Tibial nerve (tissue), 4 donors: ENCODE results near the gene CD83. TPM values are rescaled to one million over a fixed set of nuclear protein-coding genes. Genes with fewer than 3 reads are reported as not detected.

ENCODE experiments used
- DNase-seq, 2 donors: peaks; one replicate each; pipeline ENCODE4 v3.0.0-alpha.2; 2019; ENCODE audit warnings: low spot score in 2 of 2
- H3K27ac ChIP-seq, 4 donors: fragments of 200-600 bp; sonication (generic) in 3 of 4; one replicate each; pipeline ENCODE4 v1.5.1; 2017 to 2019; ENCODE audit warnings: mild to moderate bottlenecking in 1 of 4
- H3K27me3 ChIP-seq, 2 donors: fragments of 200-600 bp; sonication (generic) in 1 of 2; one replicate each; pipeline versions ENCODE4 v1.5.1 to v1.6.0; 2017 to 2019
- H3K36me3 ChIP-seq, 3 donors: fragments of 200-600 bp; sonication (generic); one replicate each; pipeline ENCODE4 v1.5.1; 2018 to 2019
- H3K4me1 ChIP-seq, 4 donors: fragments of 200-600 bp; sonication (generic) in 3 of 4; one replicate each; pipeline ENCODE4 v1.5.1; 2017 to 2019
- H3K4me3 ChIP-seq, 4 donors: fragments of 200-600 bp; sonication (generic) in 3 of 4; one replicate each; pipeline ENCODE4 v1.5.1; 2017 to 2019; ENCODE audit warnings: mild to moderate bottlenecking in 1 of 4, moderate library complexity in 1 of 4
- H3K9me3 ChIP-seq, 4 donors: fragments of 200-600 bp; sonication (generic) in 3 of 4; one replicate each; pipeline ENCODE4 v1.5.1; 2017 to 2019
- CTCF ChIP-seq, 5 experiments: fragments of 200-600 bp in 3 of 5; fragments of 450-650 bp in 2 of 5; sonication (generic) in 3 of 5; IDR thresholded peaks; one replicate each; pipeline ENCODE4 v1.5.1; 2016 to 2019; ENCODE audit warnings: antibody characterized with exemption in 5 of 5, mild to moderate bottlenecking in 3 of 5, moderate library complexity in 2 of 5
- EP300 ChIP-seq, 2 donors: sonication (generic); formaldehyde crosslinking; IDR thresholded peaks; one replicate each; pipeline ENCODE4 v1.6.1; 2017; ENCODE audit warnings: antibody characterized with exemption in 2 of 2, mild to moderate bottlenecking in 1 of 2
- POLR2A ChIP-seq, 2 donors: fragments of 450-650 bp; IDR thresholded peaks; one replicate each; pipeline ENCODE4 v1.6.1; 2017; ENCODE audit warnings: antibody characterized with exemption in 2 of 2, mild to moderate bottlenecking in 2 of 2, moderate library complexity in 2 of 2
- WGBS, 2 donors: methylation state at CpG; one replicate each; pipeline ENCODE4 v1.1.5; 2018; 5-methylcytosine and 5-hydroxymethylcytosine counted together
- small RNA-seq: library from RNA; depleted of rRNA; stranded (forward); fragments of <200 nt; gene quantifications from one replicate; pipeline ENCODE3, GENCODE V24; 2016
- total RNA-seq, 4 donors: library from RNA; depleted of rRNA; stranded (reverse); fragments of >200 nt; gene quantifications; one replicate each; pipeline ENCODE4 v1.1.0, GENCODE V29; 2016

Gene CD83
- total RNA-seq, 4 donors from 2014 or later = 2.1 to 5.3 (median 3.7) TPM

GRCh38 chr6:14176429-14176828 is 58.9 kb downstream of the CD83 start:
- Histone ChIP-seq H3K36me3 (no peaks in the 10 kb centered on the region), H3K4me1 (no peaks in the 10 kb centered on the region), H3K4me3 (no peak overlapping the region), H3K27ac (no peak overlapping the region), H3K27me3 (no peaks in the 10 kb centered on the region), H3K9me3 (peaks cover 0 to 3% (median 0%) of the 10 kb centered on the region in 4 donors)
- no peak for DNase-seq
- WGBS, 2 donors = 59 to 85% methylated on average over 7 of the region's 7 CpGs
- TF ChIP-seq POLR2A (IDR thresholded peaks at IDR 0.05) = no peak
- TF ChIP-seq CTCF (IDR thresholded peaks at IDR 0.05) = no peak
- TF ChIP-seq EP300 (IDR thresholded peaks at IDR 0.05) = no peak

DNA sequence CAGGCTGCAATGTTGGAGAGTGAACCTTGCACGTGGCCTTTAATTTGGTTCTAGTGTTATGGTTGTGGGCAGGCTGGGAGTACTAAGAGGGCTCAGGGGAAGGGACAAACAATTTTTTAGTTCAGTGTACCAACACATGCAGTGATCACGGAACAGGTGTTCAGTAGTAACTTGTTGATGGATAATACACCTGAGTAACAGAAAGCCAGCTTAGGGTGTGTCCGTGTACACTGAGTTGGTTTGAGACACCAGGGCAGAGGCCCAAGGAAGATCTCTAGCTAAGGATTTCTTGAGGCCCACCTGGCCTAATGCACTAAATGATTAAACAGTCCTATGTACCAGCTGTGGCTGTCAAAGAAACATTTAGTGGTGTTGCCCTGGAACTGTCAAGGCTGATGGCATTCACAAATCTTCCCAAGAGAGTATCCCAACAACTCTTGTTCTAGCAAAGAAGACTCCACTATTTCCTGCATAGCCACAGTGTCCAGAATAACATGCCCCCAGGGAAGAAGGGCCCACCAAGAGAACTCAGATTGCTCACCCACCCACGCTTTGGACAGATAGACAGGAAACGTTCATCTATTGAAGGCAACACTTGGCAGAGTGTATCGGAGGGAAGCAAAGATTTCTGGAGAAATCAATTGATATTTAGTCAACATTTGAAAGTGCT is 60.0 kb downstream of the CD83 start:
- no peak for TF ChIP-seq CTCF (IDR thresholded peaks at IDR 0.05)
- Histone ChIP-seq H3K36me3 (no peaks in the 10 kb centered on the region), H3K27ac (no peak overlapping the region), H3K4me1 (no peaks in the 10 kb centered on the region), H3K27me3 (no peaks in the 10 kb centered on the region), H3K4me3 (no peak overlapping the region), H3K9me3 (no peaks in the 10 kb centered on the region)
- WGBS, 2 donors = 74 to 77% methylated on average over 6 of the region's 6 CpGs
- DNase-seq = no peak

DNA sequence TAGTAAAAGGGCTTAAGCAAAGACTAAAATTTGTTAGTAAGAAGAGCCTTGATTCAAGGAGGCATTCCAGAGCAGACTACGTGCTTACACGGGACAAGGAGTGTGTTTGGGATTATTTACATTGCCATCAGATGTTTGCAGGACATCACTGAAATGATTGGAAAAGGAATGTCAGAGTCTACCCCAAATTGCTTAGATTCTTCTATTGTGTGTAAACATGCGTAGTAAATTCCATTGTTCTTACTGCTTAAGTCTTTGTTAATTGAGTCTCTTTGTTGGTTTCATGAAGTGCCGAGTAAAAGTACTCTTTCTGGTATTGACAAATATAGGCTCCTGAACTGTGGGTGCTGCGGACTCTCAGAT is 60.5 kb downstream of the CD83 start:
- WGBS, 2 donors = 67 to 71% methylated on average over 5 of the region's 5 CpGs
- no peak overlapping the region for H3K27ac ChIP-seq
- no peaks in the 10 kb centered on the region for H3K27me3 ChIP-seq
- H3K36me3 ChIP-seq = no peaks in the 10 kb centered on the region
- H3K4me3 ChIP-seq = no peak overlapping the region
- H3K9me3 ChIP-seq = no peaks in the 10 kb centered on the region
- DNase-seq = no peak
- H3K4me1 ChIP-seq = no peaks in the 10 kb centered on the region
- no peak for TF ChIP-seq POLR2A (IDR thresholded peaks at IDR 0.05)
- TF ChIP-seq EP300 (IDR thresholded peaks at IDR 0.05) = no peak
- TF ChIP-seq CTCF (IDR thresholded peaks at IDR 0.05) = no peak

DNA sequence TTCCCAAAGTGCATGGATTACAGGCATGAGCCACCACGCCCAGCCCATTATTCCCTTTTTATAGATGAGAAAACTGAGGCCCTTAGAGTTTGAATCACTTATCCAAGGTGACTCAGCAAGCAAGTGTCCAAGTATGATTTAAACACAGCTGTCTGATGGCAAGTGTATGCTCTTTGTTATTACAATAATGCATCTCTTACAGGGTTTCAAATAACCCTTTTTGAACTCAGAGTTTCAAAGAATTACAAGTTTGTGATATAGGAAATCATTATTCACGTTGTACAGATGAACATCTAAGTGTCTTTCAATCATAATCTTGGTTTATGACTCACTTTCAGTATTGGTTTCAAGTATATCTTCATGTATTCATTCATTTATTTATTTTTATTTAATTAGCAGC is 63.0 kb downstream of the CD83 start:
- Histone ChIP-seq H3K27me3 (no peaks in the 10 kb centered on the region), H3K4me3 (no peak overlapping the region), H3K9me3 (peaks cover 0 to 6% (median 0%) of the 10 kb centered on the region in 4 donors), H3K36me3 (no peaks in the 10 kb centered on the region), H3K27ac (no peak overlapping the region), H3K4me1 (no peaks in the 10 kb centered on the region)
- 68 to 80% methylated on average over 2 of the region's 2 CpGs for WGBS, 2 donors
- no peak for TF ChIP-seq POLR2A (IDR thresholded peaks at IDR 0.05)
- no peak for TF ChIP-seq CTCF (IDR thresholded peaks at IDR 0.05)
- no peak for TF ChIP-seq EP300 (IDR thresholded peaks at IDR 0.05)
- no peak for DNase-seq

- Histone ChIP-seq H3K27ac (no peak overlapping the region), H3K4me3 (no peak overlapping the region), H3K36me3 (no peaks in the 10 kb centered on the region), H3K27me3 (no peaks in the 10 kb centered on the region), H3K9me3 (peaks cover 0 to 9% (median 0%) of the 10 kb centered on the region in 4 donors), H3K4me1 (no peaks in the 10 kb centered on the region)
- no peak for DNase-seq
- TF ChIP-seq CTCF (IDR thresholded peaks at IDR 0.05) (no peak), POLR2A (IDR thresholded peaks at IDR 0.05) (no peak), EP300 (IDR thresholded peaks at IDR 0.05) (no peak)
- WGBS, 2 donors = 23 to 91% methylated on average over 1 of the region's 1 CpG
Observed at GRCh38 chr6:14182916-14183315, 65.3 kb downstream of the CD83 start.

Small RNAs within 50 kb of the gene (small RNA-seq; reads per million reads assigned to genes)
- gene RNU7-133P = not detected

Other genes with a start within 250 kb of the CD83 start
- gene RNF182, start 192.8 kb upstream of the CD83 start, total RNA-seq = 1 to 10 TPM in 1 of 4 donors, under 1 TPM in 1, not detected in 2; 0.39 to 2.1 TPM